HepG2 (cell line): Measurements from ENCODE around the gene CCR8. TPM values are rescaled to one million over a fixed set of nuclear protein-coding genes. Genes with fewer than 3 reads are reported as not detected.

Experiments
- ATAC-seq: fragments of 200-7000 bp; cut with Tn5 transposase; 3 replicates; pipeline ENCODE4 v1.9.1; 2020; ENCODE audit warnings: mild to moderate bottlenecking, moderate library complexity
- BruUV-seq: library from RNA; stranded (reverse); fragments of 400-500 nt; replicated peaks from 2 replicates; lab custom pipeline; 2021; lab: Mats Ljungman, UMichigan
- CTCF ChIA-PET: fragments of 300-600 bp; formaldehyde crosslinking; extraction: SDS; loops from one replicate; lab custom pipeline; 2021; ENCODE audit warnings: low total read pairs, inconsistent platforms, low intra/inter-chr PET ratio; lab: Yijun Ruan, JAX
- POLR2A ChIA-PET: fragments of 350-600 bp; sonication (Branson Sonifier 250); formaldehyde crosslinking; loops from one replicate; lab custom pipeline; 2020; ENCODE audit warnings: antibody characterized with exemption, inconsistent platforms; lab: Yijun Ruan, JAX
- DNase-seq: peaks from one replicate; pipeline ENCODE4 v3.0.0-alpha.2; 2015; ENCODE audit warnings: low spot score
- FAIRE-seq: peaks from 3 replicates; lab custom pipeline; 2011; peaks lifted over from hg19 to GRCh38; lab: Jason Lieb, UNC
- H2AFZ ChIP-seq: one replicate; pipeline ENCODE4 v1.6.1; 2011; ENCODE audit warnings: low read length, inconsistent platforms
- H3K27ac ChIP-seq: fragments of 300-600 bp; 3 replicates; pipeline ENCODE4 v1.8.0; 2011; ENCODE audit warnings: mixed run types, mild to moderate bottlenecking, mixed read lengths, low read length, inconsistent platforms; ENCODE audit not compliant: insufficient read depth; ENCODE audit errors: extremely low read length
- H3K27me3 ChIP-seq, 2 experiments: fragments of 200-600 bp in 1 of 2; 2 replicates in 1 of 2; 3 replicates in 1 of 2; pipeline versions ENCODE4 v1.6.0 to v1.8.0; 2011; ENCODE audit warnings: low read length in 2 of 2, mild to moderate bottlenecking in 2 of 2, moderate library complexity in 2 of 2, inconsistent platforms in 1 of 2; ENCODE audit not compliant: insufficient read depth in 2 of 2, control insufficient read depth in 1 of 2
- H3K36me3 ChIP-seq, 2 experiments: fragments of 200-600 bp in 1 of 2; replicated peaks in 1 of 2; 2 replicates in 1 of 2; 3 replicates in 1 of 2; pipeline versions ENCODE4 v1.5.1 to v1.8.0; 2011; ENCODE audit warnings: low read length in 2 of 2, inconsistent platforms in 1 of 2; ENCODE audit not compliant: insufficient read depth in 2 of 2, control insufficient read depth in 1 of 2
- H3K4me1 ChIP-seq: 2 replicates; pipeline ENCODE4 v1.5.1; 2012; ENCODE audit warnings: low read length, inconsistent platforms; ENCODE audit not compliant: insufficient read depth
- H3K4me2 ChIP-seq: 2 replicates; pipeline ENCODE4 v1.6.0; 2011; ENCODE audit warnings: low read depth, low read length, inconsistent platforms
- H3K4me3 ChIP-seq, 3 experiments: fragments of 200-600 bp in 1 of 3; sonication (generic), shearing (Covaris generic) in 1 of 3; replicated peaks in 1 of 3; 2 replicates each; pipeline ENCODE4 v1.5.1; 2011 to 2016; ENCODE audit warnings: low read length in 3 of 3, inconsistent platforms in 2 of 3, low read depth in 2 of 3, mild to moderate bottlenecking in 2 of 3, control low read depth in 1 of 3, mixed read lengths in 1 of 3; ENCODE audit not compliant: insufficient read depth in 1 of 3
- H3K79me2 ChIP-seq: one replicate; pipeline ENCODE4 v1.6.1; 2011; ENCODE audit warnings: low read length, inconsistent platforms; ENCODE audit not compliant: insufficient read depth
- H3K9ac ChIP-seq: 2 replicates; pipeline ENCODE4 v1.6.0; 2011; ENCODE audit warnings: mild to moderate bottlenecking, low read depth, low read length, inconsistent platforms; ENCODE audit not compliant: insufficient read depth
- H3K9me3 ChIP-seq: 2 replicates; pipeline ENCODE4 v1.5.1; 2012; ENCODE audit warnings: mild to moderate bottlenecking, low read length
- H4K20me1 ChIP-seq: 2 replicates; pipeline ENCODE4 v1.6.0; 2011; ENCODE audit warnings: inconsistent platforms, mild to moderate bottlenecking, low read length, moderate library complexity; ENCODE audit not compliant: insufficient read depth
- AFF4 ChIP-seq: sonication (generic); formaldehyde crosslinking; IDR thresholded peaks from 2 replicates; pipeline ENCODE4 v1.4.0; 2020; ENCODE audit warnings: missing genetic modification reagents
- GABPB1 ChIP-seq: IDR thresholded peaks from 2 replicates; pipeline ENCODE4 v1.6.1; 2016; ENCODE audit warnings: mild to moderate bottlenecking, missing genetic modification reagents, moderate library complexity, missing compliant biosample characterization
- NFE2 ChIP-seq: sonication (generic); formaldehyde crosslinking; IDR thresholded peaks from 2 replicates; pipeline ENCODE4 v1.4.0; 2020; ENCODE audit warnings: missing genetic modification reagents
- SP2 ChIP-seq: sonication (generic); formaldehyde crosslinking; IDR thresholded peaks from 2 replicates; pipeline ENCODE4 v1.5.1; 2020; ENCODE audit warnings: mild to moderate bottlenecking, missing genetic modification reagents
- TGIF2 ChIP-seq: IDR thresholded peaks from 2 replicates; pipeline ENCODE4 v1.6.1; 2016; ENCODE audit warnings: control low read depth, missing compliant biosample characterization
- U2AF2 ChIP-seq: fragments of 200-400 bp; formaldehyde crosslinking; IDR thresholded peaks from 2 replicates; pipeline ENCODE4 v1.6.1; 2017; ENCODE audit warnings: low read depth, mild to moderate bottlenecking, low read length
- ZNF251 ChIP-seq: sonication (generic); formaldehyde crosslinking; IDR thresholded peaks from 2 replicates; pipeline ENCODE4 v1.9.0; 2021; ENCODE audit warnings: mild to moderate bottlenecking, missing genetic modification reagents
- ZNF605 ChIP-seq: sonication (generic); formaldehyde crosslinking; IDR thresholded peaks from 2 replicates; pipeline ENCODE4 v1.8.0; 2022; ENCODE audit warnings: mild to moderate bottlenecking, missing genetic modification reagents
- ZNF816 ChIP-seq: sonication (generic); formaldehyde crosslinking; IDR thresholded peaks from 2 replicates; pipeline ENCODE4 v1.8.0; 2022; ENCODE audit warnings: missing genetic modification reagents, mild to moderate bottlenecking, borderline replicate concordance
- WGBS: methylation state at CpG from one replicate; pipeline ENCODE4 v1.1.6; 2017; ENCODE audit warnings: low lambda C conversion rate; 5-methylcytosine and 5-hydroxymethylcytosine counted together
- in situ Hi-C: cut with HindIII; loops from 2 replicates; pipeline ENCODE4 v1.10.0; 2017; ENCODE audit warnings: low pct_unique_long_range_greater_than_20kb; ENCODE audit not compliant: extremely low pct_ligation_motif_present
- intact Hi-C: fragments of 100-400 bp; cut with micrococcal nuclease; formaldehyde crosslinking; loops from one replicate; pipeline ENCODE4 v1.10.0; 2022; ENCODE audit not compliant: unreplicated experiment
- polyA plus RNA-seq, 8 experiments: library from polyadenylated mRNA; depleted of rRNA in 3 of 8; stranded (reverse) in 7 of 8; unstranded in 1 of 8; fragments of >200 nt; fragmentation: Illumina TruSeq in 4 of 8; extraction: Trizol in 4 of 8; gene quantifications; 2 replicates each; pipeline versions ENCODE4 v1.2.1 to v1.2.3, GENCODE V29; 2011 to 2016; ENCODE audit warnings: low read depth in 4 of 8, missing spikeins in 1 of 8, mixed read lengths in 1 of 8; ENCODE audit not compliant: insufficient read depth in 1 of 8
- total RNA-seq, 5 experiments: library from RNA; depleted of rRNA; stranded (reverse); fragments of >200 nt; fragmentation: Illumina TruSeq; extraction: Trizol; gene quantifications; 2 replicates each; pipeline ENCODE4 v1.2.3, GENCODE V29; 2016; ENCODE audit warnings: low read depth in 1 of 5

Gene CCR8
- total and polyA plus RNA-seq, 2 of the 13 experiments (the other 11 are each of a cell fraction or from before 2014, with no cell fraction given) = not detected

- TF ChIP-seq NFE2 (CRISPR knock-in tag) (no peak; the same call in 1 of the 2 replicates), GABPB1 (peak; percentile 15; the same call in 1 of the 2 replicates)
- TF ChIP-seq, all 625 proteins: peak for 220
These were observed 11.8 kb upstream of the CCR8 start (continued) for GRCh38 chr3:39317571-39318169.

GRCh38 chr3:39318301-39318700 is 11.2 kb upstream of the CCR8 start:
- in situ Hi-C loops = no loop called here
- H4K20me1 ChIP-seq = no peaks in the 10 kb centered on the region
- intact Hi-C loops = no loop called here
- H3K4me1 ChIP-seq = peaks cover 27% of the 10 kb centered on the region
- CTCF ChIA-PET = no interaction called here
- H3K4me2 ChIP-seq = peak overlapping the region; percentile 50
- no peak overlapping the region for H3K9ac ChIP-seq
- no peak for FAIRE-seq
- BruUV-seq = no TSS peak
- WGBS = 81% methylated on average over 1 of the region's 1 CpG
- H3K27me3 ChIP-seq = no peaks in the 10 kb centered on the region
- peaks cover 28% of the 10 kb centered on the region for H3K9me3 ChIP-seq
- peak overlapping the region; percentile 59 for H3K27ac ChIP-seq
- TF ChIP-seq ZNF816 = no peak
- TF ChIP-seq U2AF2 = no peak
- TF ChIP-seq SP2 (CRISPR knock-in tag) = no peak
- TF ChIP-seq AFF4 = no peak
- no peak for TF ChIP-seq TGIF2 (CRISPR knock-in tag)
- TF ChIP-seq ZNF251 (CRISPR knock-in tag) = no peak
- no peak for TF ChIP-seq ZNF605 (CRISPR knock-in tag)
- TF ChIP-seq, all 625 proteins: peak for 0
- DNase-seq (no peak), ATAC-seq (no peak)
- H3K4me3 ChIP-seq = peak overlapping the region in 1 of 3 experiments; percentile 10; a peak in 1 of 6 replicates
- H2AFZ ChIP-seq = no peak overlapping the region
- no peaks in the 10 kb centered on the region for H3K79me2 ChIP-seq
- POLR2A ChIA-PET = interaction anchor here (1.9 kb wide), 1 partner anchor 66 kb away, joined by 4 read pairs; no protein-coding TSS in a partner anchor
- H3K36me3 ChIP-seq = no peaks in the 10 kb centered on the region
